GM08714 (cell line): ENCODE data around the gene NKX6-2.

Experiments
- H3K4me3 ChIP-seq: fragments of 200-500 bp; sonication (Bioruptor generic); 2 replicates; pipeline ENCODE4 v1.5.1; 2014; ENCODE audit warnings: mild to moderate bottlenecking, low read length, inconsistent platforms
- ZNF274 ChIP-seq: IDR thresholded peaks from 2 replicates; pipeline ENCODE4 v1.6.1; 2012; ENCODE audit warnings: mild to moderate bottlenecking, low read depth, low read length

The NKX6-2 gene

GRCh38 chr10:132739225-132739613, 46.7 kb downstream of the NKX6-2 start:
- H3K4me3 ChIP-seq = no peak overlapping the region
- TF ChIP-seq ZNF274 = no peak

- TF ChIP-seq ZNF274 = no peak
- no peak overlapping the region for H3K4me3 ChIP-seq
These were observed 47.3 kb downstream of the NKX6-2 start for GRCh38 chr10:132738454-132739224.

GRCh38 chr10:132737390-132738048, 48.4 kb downstream of the NKX6-2 start:
- no peak for TF ChIP-seq ZNF274
- H3K4me3 ChIP-seq = no peak overlapping the region

GRCh38 chr10:132735923-132736391, 50.0 kb downstream of the NKX6-2 start:
- TF ChIP-seq ZNF274 = no peak

GRCh38 chr10:132735341-132735775, 50.6 kb downstream of the NKX6-2 start:
- no peak overlapping the region for H3K4me3 ChIP-seq
- TF ChIP-seq ZNF274 = no peak

More at GRCh38 chr10:132735923-132736391, 50.0 kb downstream of the NKX6-2 start:
- H3K4me3 ChIP-seq = no peak overlapping the region

GRCh38 chr10:132733926-132734325, 52.0 kb downstream of the NKX6-2 start:
- no peak overlapping the region for H3K4me3 ChIP-seq
- TF ChIP-seq ZNF274 = no peak
